CD4-positive, alpha-beta T cell treated with Interleukin-10 for 1 hour (primary cell): ENCODE data around the gene ZG16.
A peak's percentile ranks its signal among the peaks of the same experiment; 100 is the strongest.
"Not testable (repeated sequence)": the region's sequence is repeated elsewhere in the genome, so short reads cannot be mapped to it uniquely, and the experiment has no call there.

ENCODE experiments used
- DNase-seq: peaks from one replicate; pipeline ENCODE4 v3.0.0-alpha.2; 2020

ZG16 gene, protein sequence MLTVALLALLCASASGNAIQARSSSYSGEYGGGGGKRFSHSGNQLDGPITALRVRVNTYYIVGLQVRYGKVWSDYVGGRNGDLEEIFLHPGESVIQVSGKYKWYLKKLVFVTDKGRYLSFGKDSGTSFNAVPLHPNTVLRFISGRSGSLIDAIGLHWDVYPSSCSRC

GRCh38 chr16:29777576-29778350, at the start of gene ZG16:
TSS of gene ZG16 (plus strand) at chr16:29778256. CDS start at chr16:29779267, 1,011 bp downstream.
- no peak for DNase-seq

GRCh38 chr16:29729116-29729521, 48.9 kb upstream of the ZG16 start:
- no peak for DNase-seq

- no peak for DNase-seq
Measured at GRCh38 chr16:29730649-29731048, 47.4 kb upstream of the ZG16 start.

DNA sequence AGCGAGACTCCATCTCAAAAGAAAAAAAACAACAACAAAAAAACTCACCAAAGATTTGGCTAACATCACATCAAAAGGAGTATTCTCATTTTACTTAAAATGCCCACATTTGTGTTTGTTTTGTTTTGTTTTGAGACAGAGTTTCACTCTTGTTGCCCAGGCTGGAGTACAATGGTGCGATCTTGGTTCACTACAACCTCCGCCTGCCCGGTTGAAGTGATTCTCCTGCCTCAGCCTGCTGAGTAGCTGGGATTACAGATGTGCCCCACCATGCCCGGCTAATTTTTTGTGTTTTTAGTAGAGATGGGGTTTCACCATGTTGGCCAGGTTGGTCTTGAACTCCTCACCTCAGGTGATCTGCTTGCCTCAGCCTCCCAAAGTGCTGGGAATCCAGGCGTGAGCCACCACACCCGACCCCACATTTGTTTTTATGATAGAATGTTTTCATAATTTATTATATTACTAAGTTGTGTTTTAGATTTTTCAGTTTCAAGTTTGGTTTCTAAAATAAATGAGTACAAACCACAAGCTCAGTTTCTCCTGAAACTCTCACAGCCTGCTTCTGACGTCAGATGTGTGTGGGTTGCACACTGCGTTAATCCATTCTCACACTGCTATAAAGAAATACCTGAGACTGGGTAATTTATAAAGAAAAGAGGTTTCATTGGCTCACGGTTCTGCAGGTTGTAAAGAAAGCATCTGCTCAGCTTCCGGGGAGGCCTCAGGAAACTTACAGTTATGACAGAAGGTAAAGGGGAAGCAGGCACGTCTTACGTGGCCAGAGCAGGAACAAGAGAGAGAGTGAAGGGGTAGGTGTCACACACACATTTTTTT, 46.1 kb upstream of the ZG16 start:
- peak; percentile 29 for DNase-seq

DNA sequence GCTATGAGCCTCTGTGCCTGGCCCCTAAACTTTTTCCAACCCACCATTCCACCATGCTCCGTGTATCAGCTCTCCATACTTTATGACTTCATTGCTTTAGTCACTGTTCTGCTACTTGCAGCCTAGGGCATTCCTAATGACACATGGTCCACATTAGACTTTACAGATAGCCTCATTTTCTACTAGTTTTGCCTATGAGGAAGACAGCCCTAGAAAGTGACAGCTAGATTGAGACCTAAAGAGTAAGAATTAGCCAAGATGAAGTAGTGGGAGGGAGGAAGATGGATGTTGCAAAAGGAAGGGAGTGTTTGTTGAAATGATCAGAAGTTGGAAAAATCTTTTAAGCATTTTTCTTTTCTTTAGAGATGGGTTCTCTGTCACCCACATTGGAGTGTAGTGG, 43.3 kb upstream of the ZG16 start:
- no peak for DNase-seq

GRCh38 chr16:29736112-29736511, 41.9 kb upstream of the ZG16 start:
- no peak for DNase-seq

GRCh38 chr16:29736764-29737163, 41.3 kb upstream of the ZG16 start:
- DNase-seq = no peak

DNA sequence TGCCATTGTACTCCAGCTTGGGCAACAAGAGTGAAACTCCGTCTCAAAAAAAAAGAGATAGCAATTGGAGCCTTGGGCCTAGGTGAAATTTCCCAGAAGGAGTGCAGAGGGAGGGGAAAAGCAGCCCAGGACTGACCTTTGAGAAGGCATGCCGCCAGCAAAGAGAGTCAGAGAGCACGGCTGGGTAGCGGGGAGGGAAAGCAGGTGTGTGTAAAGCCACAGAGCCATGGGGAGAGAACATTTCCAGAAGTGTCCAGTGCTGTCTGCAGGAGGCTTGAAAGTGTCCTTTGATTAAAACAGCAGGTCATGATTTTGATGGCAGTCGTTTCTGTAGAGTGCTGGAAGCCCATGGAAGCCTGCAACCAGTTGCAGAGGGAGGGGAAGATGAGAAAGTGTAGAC, 40.3 kb upstream of the ZG16 start:
- DNase-seq = no peak

GRCh38 chr16:29738514-29738913, 39.5 kb upstream of the ZG16 start:
- peak; percentile 86 for DNase-seq

DNA sequence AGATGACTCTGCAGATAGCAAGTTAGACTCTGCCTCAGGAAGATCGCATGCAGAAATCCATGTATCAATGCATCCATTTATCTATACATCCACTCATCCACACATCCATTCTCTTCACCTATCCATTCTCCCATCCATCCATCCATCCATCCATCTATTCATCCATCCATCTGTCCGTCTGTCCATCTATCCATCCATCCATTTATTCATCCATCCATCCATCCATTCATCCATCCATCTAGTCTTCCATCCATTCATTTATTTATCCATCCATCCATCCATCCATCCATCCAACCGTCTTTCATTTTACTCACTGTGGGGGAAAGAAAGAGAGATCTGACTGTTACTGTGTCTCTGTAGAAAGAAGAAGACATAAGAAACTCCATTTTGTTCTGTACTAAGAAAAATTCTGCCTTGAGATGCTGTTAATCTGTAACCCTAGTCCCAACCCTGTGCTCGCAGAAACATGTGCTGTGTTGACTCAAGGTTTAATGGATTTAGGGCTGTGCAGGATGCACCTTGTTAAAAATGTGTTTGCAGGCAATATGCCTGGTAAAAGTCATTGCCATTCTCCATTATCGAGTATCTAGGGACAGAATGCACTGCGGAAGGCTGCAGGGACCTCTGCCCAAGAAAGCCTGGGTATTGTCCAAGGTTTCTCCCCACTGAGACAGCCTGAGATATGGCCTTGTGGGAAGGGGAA, 38.0 kb upstream of the ZG16 start:
- DNase-seq = not testable (repeated sequence)

DNA sequence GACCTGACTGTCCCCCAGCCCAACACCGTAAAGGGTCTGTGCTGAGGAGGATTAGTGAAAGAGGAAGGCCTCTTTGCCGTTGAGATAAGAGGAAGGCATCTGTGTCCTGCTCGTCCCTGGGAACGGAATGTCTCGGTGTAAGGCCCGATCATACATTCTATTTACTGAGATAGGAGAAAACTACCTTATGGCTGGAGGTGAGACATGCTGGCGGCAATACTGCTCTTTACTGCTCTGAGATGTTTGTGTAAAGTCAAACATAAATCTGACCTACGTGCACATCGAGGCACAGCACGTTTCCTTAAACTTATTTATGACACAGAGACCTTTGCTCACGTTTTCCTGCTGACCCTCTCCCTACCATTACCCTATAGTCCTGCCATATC, 37.4 kb upstream of the ZG16 start:
- DNase-seq = not testable (repeated sequence)

GRCh38 chr16:29742683-29743275, 35.3 kb upstream of the ZG16 start:
- no peak for DNase-seq

GRCh38 chr16:29743475-29743826, 34.6 kb upstream of the ZG16 start:
- no peak for DNase-seq

DNA sequence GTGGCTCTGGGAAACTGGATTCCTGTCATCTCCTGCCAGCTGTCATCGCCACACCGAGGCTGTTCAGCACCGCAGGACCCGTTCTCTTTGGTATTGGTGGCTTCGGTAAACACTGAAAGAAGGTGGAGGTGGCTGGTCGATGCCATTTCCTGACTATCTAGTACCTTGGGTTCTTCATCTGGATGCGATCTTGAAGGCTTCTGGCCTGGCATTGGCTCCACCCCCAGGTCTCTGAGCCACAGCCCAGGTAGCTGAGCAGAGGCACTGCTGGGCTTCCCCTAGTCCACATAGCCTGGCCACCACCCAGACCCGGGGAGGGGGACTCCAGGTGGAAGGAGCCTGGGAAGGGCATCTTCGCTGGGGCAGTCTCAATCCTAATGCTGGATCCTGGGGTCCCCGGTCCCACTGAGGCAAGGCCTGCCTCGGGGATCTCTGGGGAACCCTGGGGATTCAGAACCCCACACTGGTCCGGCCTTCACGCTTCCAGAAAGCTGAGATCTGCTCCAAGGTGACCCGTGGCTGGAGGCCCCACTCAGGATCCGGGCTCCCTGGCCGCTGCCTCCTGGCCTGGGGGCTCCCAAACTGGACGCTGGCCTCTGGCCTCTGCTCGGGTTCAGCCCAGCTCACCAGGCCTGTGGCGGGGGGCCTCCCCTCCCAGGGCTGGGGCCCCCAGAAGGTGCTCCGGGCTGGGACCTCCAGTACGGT, 34.1 kb upstream of the ZG16 start:
- DNase-seq = peak; percentile 75

- no peak for DNase-seq
Measured at GRCh38 chr16:29744541-29745101, 33.4 kb upstream of the ZG16 start.

GRCh38 chr16:29745121-29745852, 32.8 kb upstream of the ZG16 start:
- peak; percentile 70 for DNase-seq

DNA sequence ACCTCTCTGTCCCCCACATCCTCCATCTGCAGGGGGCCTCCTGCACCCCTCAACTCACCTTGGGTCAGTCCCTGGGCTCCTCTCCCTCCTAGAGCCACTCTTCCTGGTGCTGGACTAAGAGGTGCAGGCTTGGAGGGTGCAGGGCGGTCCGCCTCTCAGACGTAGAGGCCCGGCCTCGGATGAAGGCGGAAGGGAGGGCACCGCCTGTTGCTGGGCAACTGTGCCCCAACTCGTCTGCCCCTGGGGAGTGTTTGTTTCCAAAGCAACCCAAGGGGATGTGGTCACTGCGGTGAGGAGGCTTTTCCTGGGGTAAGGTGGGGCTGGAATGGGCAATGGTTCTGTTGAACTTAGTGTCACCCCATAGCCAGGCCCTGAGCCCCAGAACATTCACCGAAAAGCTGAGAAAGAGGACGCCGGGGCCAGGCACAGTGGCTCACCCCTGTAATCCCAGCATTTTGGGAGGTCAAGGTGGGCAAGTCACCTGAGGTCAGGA, 32.2 kb upstream of the ZG16 start, which contains the start of gene C16orf54:
TSS of gene C16orf54 (minus strand) at position 138 of the 493 bp plus-strand sequence. CDS start 1,039 bp downstream, outside the sequence.
- DNase-seq = peak; percentile 97

DNA sequence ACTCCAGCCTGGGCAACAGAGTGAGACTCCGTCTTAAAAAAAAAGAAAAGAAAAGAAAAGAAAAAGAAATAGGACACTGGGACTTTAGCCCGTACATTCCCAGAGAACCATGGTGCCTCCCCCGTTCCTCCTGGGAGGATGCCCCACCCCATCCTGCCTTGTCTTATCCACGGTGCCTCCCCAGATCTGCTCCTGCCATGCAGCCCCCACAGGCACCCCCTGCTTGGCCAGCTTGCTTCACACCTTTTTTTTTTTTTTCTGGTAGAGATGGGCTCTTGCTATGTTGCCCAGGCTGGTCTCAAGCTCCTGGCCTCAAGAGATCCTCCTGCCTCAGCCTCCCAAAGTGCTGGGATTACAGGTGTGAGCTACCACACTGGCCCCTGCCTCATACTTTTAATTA, 31.5 kb upstream of the ZG16 start:
- not testable (repeated sequence) for DNase-seq

DNA sequence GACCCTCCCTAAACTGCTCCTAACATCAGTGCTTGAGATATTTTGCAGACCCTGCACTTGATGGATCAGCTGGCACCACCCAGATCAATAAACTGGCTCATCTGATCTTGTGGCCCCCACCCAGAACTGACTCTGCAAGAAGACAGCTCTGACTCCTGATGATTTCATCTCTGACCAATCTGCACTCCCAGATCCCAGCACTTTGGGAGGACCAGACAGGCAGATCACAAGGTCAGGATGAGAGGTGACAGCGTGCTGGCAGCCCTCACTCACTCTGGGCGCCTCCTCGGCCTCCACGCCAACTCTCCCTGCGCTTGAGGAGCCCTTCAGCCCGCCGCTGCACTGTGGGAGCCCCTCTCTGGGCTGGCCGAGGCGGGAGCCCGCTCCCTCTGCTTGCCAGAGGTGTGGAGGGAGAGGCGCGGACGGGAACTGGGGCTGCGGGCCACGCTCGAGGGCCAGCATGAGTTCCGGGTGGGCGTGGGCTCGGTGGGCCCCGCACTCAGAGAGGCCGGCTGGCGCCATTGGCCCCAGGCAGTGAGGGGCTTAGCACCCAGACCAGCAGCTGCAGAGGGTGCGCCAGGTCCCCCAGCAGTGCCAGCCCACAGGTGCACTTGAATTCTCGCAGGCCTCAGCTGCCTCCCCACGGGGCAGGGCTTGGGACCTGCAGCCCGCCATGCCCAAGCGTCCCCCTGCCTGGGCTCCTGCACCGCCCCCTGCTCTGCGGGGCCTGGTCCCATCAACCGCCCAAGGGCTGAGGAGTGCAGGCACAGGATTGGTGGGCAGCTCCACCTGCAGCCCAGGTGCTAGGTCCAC, 29.9 kb upstream of the ZG16 start:
- no peak for DNase-seq

DNA sequence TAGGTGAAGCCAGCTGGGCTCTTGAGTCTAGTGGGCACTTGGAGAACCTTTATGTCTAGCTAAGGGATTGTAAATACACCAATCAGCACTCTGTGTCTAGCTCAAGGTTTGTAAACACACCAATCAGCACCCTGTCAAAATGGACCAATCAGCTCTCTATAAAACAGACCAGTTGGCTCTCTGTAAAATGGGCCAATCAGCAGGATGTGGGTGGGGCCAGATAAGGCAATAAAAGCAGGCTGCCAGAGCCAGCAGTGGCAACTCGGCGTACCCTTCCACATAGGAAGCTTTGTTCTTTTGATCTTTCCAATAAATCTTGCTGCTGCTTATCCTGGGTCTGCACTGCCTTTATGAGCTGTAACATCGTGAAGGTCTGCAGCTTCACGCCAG, 29.3 kb upstream of the ZG16 start:
- peak; percentile 32 for DNase-seq
